Measurements from ENCODE around the gene SLC25A23.

- TF ChIP-seq REST (IDR thresholded peaks at IDR 0.05; ENCODE audit: insufficient read depth in 1 of 2, low read depth in 2 of 2, low read length in 2 of 2) (no peak), SIN3A (IDR thresholded peaks at IDR 0.05; ENCODE audit: borderline replicate concordance, insufficient read depth, low read length) (no peak), TAF1 (IDR thresholded peaks at IDR 0.05; ENCODE audit: borderline replicate concordance, insufficient read depth, low read length) (no peak)
Measured at GRCh38 chr19:6500837-6501739, 41.5 kb upstream of the SLC25A23 start.

Measured in PFSK-1 (cell line).